ENCODE data around the gene DCTN4. TPM values are rescaled to one million over a fixed set of nuclear protein-coding genes. Genes with fewer than 3 reads are reported as not detected.
"Not testable (repeated sequence)": the region's sequence is repeated elsewhere in the genome, so short reads cannot be mapped to it uniquely, and the experiment has no call there.

The DCTN4 gene
- total RNA-seq, 4 donors from 2014 or later = 23.2 to 55.3 (median 42.4) TPM

- H3K4me3 ChIP-seq = no peak overlapping the region
- no peak overlapping the region for H3K27ac ChIP-seq
- H3K9me3 ChIP-seq = no peaks in the 10 kb centered on the region
- no peak for DNase-seq
- in situ Hi-C loops (cut with MboI; ENCODE audit: low pct_ligation_motif_present in 1 of 4, low pct_unique_long_range_greater_than_20kb in 1 of 4, low sequenced_read_pairs in 3 of 4) (loop anchor here in 1 of 4 donors (5.0 kb wide), 1 partner anchor 45 kb away; no protein-coding TSS in a partner anchor), intact Hi-C loops (cut with DNase I; ENCODE audit: low total_unique reads) (no loop called here)
- 85 to 95% methylated on average over 2 of the region's 2 CpGs for WGBS, 2 donors (ENCODE audit: low coverage in 1 of 2)
- peaks cover 0 to 12% (median 0%) of the 10 kb centered on the region in 4 donors for H3K4me1 ChIP-seq
- no peak for TF ChIP-seq POLR2AphosphoS5 (IDR thresholded peaks at IDR 0.05)
- no peak for TF ChIP-seq CTCF (IDR thresholded peaks at IDR 0.05)
- TF ChIP-seq POLR2A (IDR thresholded peaks at IDR 0.05) = no peak
- no peak for TF ChIP-seq EP300 (IDR thresholded peaks at IDR 0.05; ENCODE audit: low read depth)
- H3K36me3 ChIP-seq = peaks cover 0 to 7% (median 0%) of the 10 kb centered on the region in 4 donors
- H3K27me3 ChIP-seq = peaks cover under 1% of the 10 kb centered on the region
Observed at GRCh38 chr5:150797384-150797783, 38.6 kb upstream of the DCTN4 start.

DNA sequence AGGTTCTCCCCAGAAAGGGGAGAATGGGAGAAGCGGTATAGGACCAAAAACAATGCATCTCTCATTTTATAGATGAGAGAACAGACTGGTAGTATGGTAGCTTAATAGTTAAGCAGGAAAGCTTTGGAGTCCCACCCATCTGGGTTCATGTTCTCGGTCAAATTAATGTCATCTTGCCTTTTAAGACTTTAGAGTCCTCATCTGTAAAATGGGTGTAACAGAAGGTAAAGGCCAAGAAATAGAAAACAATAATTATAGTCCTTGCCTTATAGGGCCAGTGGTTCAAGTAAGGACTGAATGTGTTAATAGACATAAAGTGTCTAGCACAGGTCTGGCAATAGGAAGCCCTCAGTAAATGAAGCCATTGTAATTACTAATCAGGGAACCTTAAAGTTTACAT is 36.1 kb upstream of the DCTN4 start:
- DNase-seq = no peak
- Histone ChIP-seq H3K9me3 (no peaks in the 10 kb centered on the region), H3K4me1 (peaks cover 0 to 11% (median 6%) of the 10 kb centered on the region in 4 donors), H3K27ac (no peak overlapping the region), H3K4me3 (no peak overlapping the region), H3K36me3 (peaks cover 0 to 7% (median 0%) of the 10 kb centered on the region in 4 donors), H3K27me3 (no peaks in the 10 kb centered on the region)
- TF ChIP-seq POLR2A (IDR thresholded peaks at IDR 0.05) (no peak), CTCF (IDR thresholded peaks at IDR 0.05) (no peak), POLR2AphosphoS5 (IDR thresholded peaks at IDR 0.05) (no peak), EP300 (IDR thresholded peaks at IDR 0.05; ENCODE audit: low read depth) (no peak)
- intact Hi-C loops (cut with DNase I; ENCODE audit: low total_unique reads) (no loop called here), in situ Hi-C loops (cut with MboI; ENCODE audit: low pct_ligation_motif_present in 1 of 4, low pct_unique_long_range_greater_than_20kb in 1 of 4, low sequenced_read_pairs in 3 of 4) (loop anchor here in 1 of 4 donors (5.0 kb wide), 1 partner anchor 47 kb away; no protein-coding TSS in a partner anchor)
- 84 to 96% methylated on average over 2 of the region's 2 CpGs for WGBS, 2 donors (ENCODE audit: low coverage in 1 of 2)

DNA sequence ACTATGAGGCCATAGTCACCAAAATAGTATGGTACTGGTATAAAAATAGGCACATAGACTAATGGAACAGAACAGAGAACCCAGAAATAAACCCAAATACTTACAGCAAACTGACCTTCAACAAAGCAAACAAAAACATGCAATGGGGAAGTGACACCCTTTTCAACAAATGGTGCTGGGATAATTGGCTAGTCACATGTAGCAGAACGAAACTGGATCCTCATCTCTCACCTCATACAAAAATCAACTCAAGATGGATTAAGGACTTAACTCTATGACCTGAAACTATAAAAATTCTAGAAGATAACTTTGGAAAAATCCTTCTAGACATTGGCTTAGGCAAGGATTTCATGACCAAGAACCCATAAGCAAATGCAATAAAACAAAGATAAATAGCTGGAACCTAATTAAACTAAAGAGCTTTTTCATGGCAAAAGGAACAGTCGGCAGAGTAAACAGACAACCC is 34.6 kb upstream of the DCTN4 start:
- DNase-seq; intact Hi-C loops (cut with DNase I; ENCODE audit: low total_unique reads); H3K4me3 ChIP-seq; H3K27ac ChIP-seq; H3K9me3 ChIP-seq; in situ Hi-C loops (cut with MboI; ENCODE audit: low pct_ligation_motif_present in 1 of 4, low pct_unique_long_range_greater_than_20kb in 1 of 4, low sequenced_read_pairs in 3 of 4); H3K27me3 ChIP-seq; H3K36me3 ChIP-seq: not testable (repeated sequence)
- WGBS, 2 donors (ENCODE audit: low coverage in 1 of 2) = 43 to 77% methylated on average over 2 of the region's 2 CpGs
- H3K4me1 ChIP-seq = peaks cover 6 to 25% (median 15%) of the 10 kb centered on the region in 4 donors

GRCh38 chr5:150791536-150791935 is 32.7 kb upstream of the DCTN4 start:
- DNase-seq = no peak
- peaks cover 0 to 7% (median 0%) of the 10 kb centered on the region in 4 donors for H3K36me3 ChIP-seq
- no peaks in the 10 kb centered on the region for H3K27me3 ChIP-seq
- in situ Hi-C loops (cut with MboI; ENCODE audit: low pct_ligation_motif_present in 1 of 4, low pct_unique_long_range_greater_than_20kb in 1 of 4, low sequenced_read_pairs in 3 of 4) = no loop called here
- intact Hi-C loops (cut with DNase I; ENCODE audit: low total_unique reads) = no loop called here
- no peaks in the 10 kb centered on the region for H3K9me3 ChIP-seq
- TF ChIP-seq POLR2A (IDR thresholded peaks at IDR 0.05) (no peak), CTCF (IDR thresholded peaks at IDR 0.05) (no peak), POLR2AphosphoS5 (IDR thresholded peaks at IDR 0.05) (no peak), EP300 (IDR thresholded peaks at IDR 0.05; ENCODE audit: low read depth) (no peak)
- H3K27ac ChIP-seq = peak overlapping the region in 1 of 4 donors; percentile 72
- H3K4me1 ChIP-seq = peaks cover 6 to 43% (median 18%) of the 10 kb centered on the region in 4 donors
- H3K4me3 ChIP-seq = no peak overlapping the region

Measured in transverse colon (tissue), 4 donors.